MM.1S (cell line): ENCODE measurements around the gene CDK5RAP2.
"Not testable (repeated sequence)": the region's sequence is repeated elsewhere in the genome, so short reads cannot be mapped to it uniquely, and the experiment has no call there.

ENCODE experiments used
- CTCF ChIP-seq: fragments of 300-600 bp; sonication (generic); IDR thresholded peaks from 2 replicates; pipeline ENCODE4 v1.5.1; 2016; ENCODE audit warnings: antibody characterized with exemption, low read length, mixed read lengths
- EZH2phosphoT487 ChIP-seq: fragments of 300-600 bp; sonication (generic); IDR thresholded peaks from 2 replicates; pipeline ENCODE4 v1.6.1; 2018; ENCODE audit warnings: antibody characterized with exemption, low read length

GRCh38 chr9:120497865-120498264, 82.1 kb downstream of the CDK5RAP2 start:
- not testable (repeated sequence) for TF ChIP-seq CTCF, EZH2phosphoT487
